Suprapubic skin (tissue), 4 donors: ENCODE data around the gene LPIN1. TPM values are rescaled to one million over a fixed set of nuclear protein-coding genes. Genes with fewer than 3 reads are reported as not detected.

Experiments
- DNase-seq, 2 donors: peaks; one replicate each; pipeline ENCODE4 v3.0.0-alpha.2; 2019; ENCODE audit warnings: low spot score in 2 of 2
- H3K27ac ChIP-seq: fragments of 200-600 bp; sonication (generic); one replicate; pipeline ENCODE4 v1.5.1; 2019
- H3K27me3 ChIP-seq: fragments of 200-600 bp; sonication (generic); one replicate; pipeline ENCODE4 v1.5.1; 2019
- H3K36me3 ChIP-seq: fragments of 200-600 bp; sonication (generic); one replicate; pipeline ENCODE4 v1.5.1; 2019
- H3K4me1 ChIP-seq: fragments of 200-600 bp; sonication (generic); one replicate; pipeline ENCODE4 v1.5.1; 2019
- H3K4me3 ChIP-seq: fragments of 200-600 bp; sonication (generic); one replicate; pipeline ENCODE4 v1.5.1; 2019; ENCODE audit warnings: mild to moderate bottlenecking
- H3K9me3 ChIP-seq: fragments of 200-600 bp; sonication (generic); one replicate; pipeline ENCODE4 v1.5.1; 2019
- EP300 ChIP-seq: sonication (generic); formaldehyde crosslinking; IDR thresholded peaks from one replicate; pipeline ENCODE4 v1.6.1; 2017; ENCODE audit warnings: antibody characterized with exemption
- POLR2A ChIP-seq, 2 donors: fragments of 450-650 bp; IDR thresholded peaks; one replicate each; pipeline ENCODE4 v1.6.1; 2017; ENCODE audit warnings: antibody characterized with exemption in 2 of 2, mild to moderate bottlenecking in 2 of 2, moderate library complexity in 2 of 2
- POLR2AphosphoS5 ChIP-seq, 3 donors: sonication (generic); formaldehyde crosslinking; IDR thresholded peaks; one replicate each; pipeline ENCODE4 v1.6.1; 2017; ENCODE audit warnings: antibody characterized with exemption in 3 of 3
- WGBS: methylation state at CpG from one replicate; pipeline ENCODE4 v1.1.5; 2018; 5-methylcytosine and 5-hydroxymethylcytosine counted together
- total RNA-seq, 4 donors: library from RNA; depleted of rRNA; stranded (reverse); fragments of >200 nt; gene quantifications; one replicate each; pipeline ENCODE4 v1.1.0, GENCODE V29; 2016
- TF ChIP-seq, protein P1 (sequence below), 2 donors: fragments of 200-600 bp in 1 of 2; fragments of 450-650 bp in 1 of 2; sonication (generic) in 1 of 2; IDR thresholded peaks; one replicate each; pipeline ENCODE4 v1.5.1; 2016 to 2019; ENCODE audit warnings: antibody characterized with exemption in 2 of 2, mild to moderate bottlenecking in 1 of 2, moderate library complexity in 1 of 2

LPIN1 gene
- total RNA-seq, 4 donors from 2014 or later, result 25.9 to 71.9 (median 52.5) TPM

GRCh38 chr2:11850082-11850481 lies 103.7 kb downstream of the LPIN1 start:
- H3K4me3 ChIP-seq, result no peak overlapping the region
- H3K27me3 ChIP-seq, result no peaks in the 10 kb centered on the region
- no peak overlapping the region for H3K27ac ChIP-seq
- 82% methylated on average over 3 of the region's 17 CpGs for WGBS
- H3K4me1 ChIP-seq, result no peaks in the 10 kb centered on the region
- DNase-seq, result peak in 1 of 2 donors; percentile 69
- no peak for TF ChIP-seq POLR2AphosphoS5 (IDR thresholded peaks at IDR 0.05)
- TF ChIP-seq, protein P1, sequence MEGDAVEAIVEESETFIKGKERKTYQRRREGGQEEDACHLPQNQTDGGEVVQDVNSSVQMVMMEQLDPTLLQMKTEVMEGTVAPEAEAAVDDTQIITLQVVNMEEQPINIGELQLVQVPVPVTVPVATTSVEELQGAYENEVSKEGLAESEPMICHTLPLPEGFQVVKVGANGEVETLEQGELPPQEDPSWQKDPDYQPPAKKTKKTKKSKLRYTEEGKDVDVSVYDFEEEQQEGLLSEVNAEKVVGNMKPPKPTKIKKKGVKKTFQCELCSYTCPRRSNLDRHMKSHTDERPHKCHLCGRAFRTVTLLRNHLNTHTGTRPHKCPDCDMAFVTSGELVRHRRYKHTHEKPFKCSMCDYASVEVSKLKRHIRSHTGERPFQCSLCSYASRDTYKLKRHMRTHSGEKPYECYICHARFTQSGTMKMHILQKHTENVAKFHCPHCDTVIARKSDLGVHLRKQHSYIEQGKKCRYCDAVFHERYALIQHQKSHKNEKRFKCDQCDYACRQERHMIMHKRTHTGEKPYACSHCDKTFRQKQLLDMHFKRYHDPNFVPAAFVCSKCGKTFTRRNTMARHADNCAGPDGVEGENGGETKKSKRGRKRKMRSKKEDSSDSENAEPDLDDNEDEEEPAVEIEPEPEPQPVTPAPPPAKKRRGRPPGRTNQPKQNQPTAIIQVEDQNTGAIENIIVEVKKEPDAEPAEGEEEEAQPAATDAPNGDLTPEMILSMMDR (IDR thresholded peaks at IDR 0.05), result no peak
- no peaks in the 10 kb centered on the region for H3K9me3 ChIP-seq
- no peaks in the 10 kb centered on the region for H3K36me3 ChIP-seq

DNA sequence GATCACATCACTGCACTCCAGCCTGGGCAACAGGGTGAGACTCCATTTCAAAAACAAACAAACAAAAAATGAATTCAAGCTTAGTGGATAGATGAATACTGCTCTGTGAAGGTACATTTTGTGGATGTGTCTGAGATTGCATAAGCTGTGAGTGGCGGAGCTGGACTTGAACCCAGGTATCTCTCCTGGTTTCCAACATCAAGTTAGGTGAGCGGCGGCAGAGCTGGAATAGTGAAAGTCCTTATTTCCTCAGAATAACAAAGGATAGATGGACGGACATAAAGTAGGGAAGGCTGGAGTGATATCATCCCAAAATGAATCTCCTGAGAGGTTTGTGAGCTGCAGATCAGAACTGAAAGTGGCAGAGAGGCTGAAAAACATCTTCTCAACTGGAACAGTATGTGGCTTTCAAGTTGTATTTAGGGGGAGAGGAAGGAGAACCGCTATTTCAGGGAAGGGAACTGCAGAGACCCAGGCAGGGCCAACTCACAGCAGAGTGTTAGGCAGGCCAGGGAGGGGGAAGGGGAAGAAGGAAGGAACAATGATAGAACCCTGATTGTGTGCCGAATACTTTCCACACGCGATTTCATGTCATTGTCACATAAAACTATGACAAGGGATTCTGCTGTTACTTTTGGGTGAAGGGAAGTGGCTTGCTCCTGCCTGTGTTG lies 106.2 kb downstream of the LPIN1 start:
- Histone ChIP-seq H3K4me1 (no peaks in the 10 kb centered on the region), H3K9me3 (no peaks in the 10 kb centered on the region), H3K27ac (no peak overlapping the region), H3K36me3 (no peaks in the 10 kb centered on the region), H3K4me3 (no peak overlapping the region), H3K27me3 (no peaks in the 10 kb centered on the region)
- 86% methylated on average over 8 of the region's 8 CpGs for WGBS
- TF ChIP-seq, protein P1 (IDR thresholded peaks at IDR 0.05), result no peak
- TF ChIP-seq EP300 (no peak), POLR2A (IDR thresholded peaks at IDR 0.05) (no peak), POLR2AphosphoS5 (IDR thresholded peaks at IDR 0.05) (no peak)
- DNase-seq, result peak in 1 of 2 donors; percentile 3

DNA sequence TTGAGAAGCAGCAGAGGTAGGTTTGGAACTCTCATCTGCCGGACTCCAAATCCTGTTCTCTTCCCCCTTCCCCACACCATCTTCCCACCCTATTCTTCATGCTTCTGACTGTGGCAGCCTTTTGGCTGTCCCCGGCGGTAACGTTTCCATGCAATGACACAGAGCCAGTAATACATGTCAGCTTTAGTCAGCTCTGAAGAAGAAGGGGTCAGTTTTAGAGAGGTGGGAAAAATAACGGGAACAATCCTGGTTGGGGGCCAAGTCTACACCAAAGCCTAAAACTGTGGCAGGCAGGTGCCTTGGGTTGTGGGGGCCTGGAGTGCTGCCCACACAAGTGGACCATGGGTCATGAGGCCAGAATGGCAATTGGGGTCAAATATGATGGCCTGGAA lies 106.8 kb downstream of the LPIN1 start:
- 77% methylated on average over 5 of the region's 5 CpGs for WGBS
- TF ChIP-seq, protein P1 (IDR thresholded peaks at IDR 0.05), result no peak
- TF ChIP-seq POLR2AphosphoS5 (IDR thresholded peaks at IDR 0.05) (no peak), EP300 (no peak), POLR2A (IDR thresholded peaks at IDR 0.05) (no peak)
- H3K4me1 ChIP-seq, result no peaks in the 10 kb centered on the region
- DNase-seq, result no peak
- H3K27ac ChIP-seq, result no peak overlapping the region
- H3K4me3 ChIP-seq, result no peak overlapping the region
- no peaks in the 10 kb centered on the region for H3K36me3 ChIP-seq
- H3K27me3 ChIP-seq, result no peaks in the 10 kb centered on the region
- H3K9me3 ChIP-seq, result no peaks in the 10 kb centered on the region

DNA sequence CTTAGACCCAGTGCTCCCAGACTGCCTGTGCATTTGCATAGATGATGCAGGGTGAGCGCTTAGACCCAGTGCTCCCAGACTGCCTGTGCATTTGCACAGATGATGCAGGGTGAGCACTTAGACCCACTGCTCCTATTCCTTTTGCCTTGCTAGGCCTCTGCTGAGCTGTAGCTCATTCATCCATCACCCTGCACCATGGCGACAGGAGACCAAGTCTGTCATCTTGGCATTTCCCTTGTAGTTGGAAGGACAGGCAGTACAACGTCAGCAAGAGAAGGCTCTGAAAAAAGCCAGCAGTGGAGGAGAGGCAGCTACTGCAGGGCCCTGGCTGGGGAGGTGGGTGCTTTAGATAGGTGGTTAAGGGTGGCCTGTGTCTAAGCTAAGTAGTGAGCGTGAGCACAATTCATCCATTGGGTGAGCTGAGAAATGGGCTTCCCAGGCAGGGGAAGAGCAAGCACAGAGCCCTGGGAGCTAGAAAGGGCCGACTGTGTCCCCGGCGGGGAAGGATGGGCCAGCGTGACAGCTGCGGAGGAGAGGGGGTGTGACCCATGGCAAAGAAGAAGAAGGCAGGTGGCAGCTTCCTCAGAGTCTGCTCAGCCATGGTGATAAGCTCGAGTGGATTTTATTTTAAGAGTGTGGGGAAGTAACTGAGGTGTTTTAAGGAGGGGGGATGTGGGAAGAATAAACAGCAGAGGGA lies 108.8 kb downstream of the LPIN1 start:
- Histone ChIP-seq H3K9me3 (no peaks in the 10 kb centered on the region), H3K36me3 (no peaks in the 10 kb centered on the region), H3K4me1 (no peaks in the 10 kb centered on the region), H3K27ac (no peak overlapping the region), H3K27me3 (no peaks in the 10 kb centered on the region), H3K4me3 (no peak overlapping the region)
- 86% methylated on average over 9 of the region's 10 CpGs for WGBS
- TF ChIP-seq EP300 (no peak), POLR2A (IDR thresholded peaks at IDR 0.05) (no peak), POLR2AphosphoS5 (IDR thresholded peaks at IDR 0.05) (no peak)
- TF ChIP-seq, protein P1 (IDR thresholded peaks at IDR 0.05), result no peak
- no peak for DNase-seq

- Histone ChIP-seq H3K27me3 (no peaks in the 10 kb centered on the region), H3K4me1 (no peaks in the 10 kb centered on the region), H3K36me3 (no peaks in the 10 kb centered on the region), H3K4me3 (no peak overlapping the region), H3K9me3 (no peaks in the 10 kb centered on the region), H3K27ac (no peak overlapping the region)
- TF ChIP-seq POLR2AphosphoS5 (IDR thresholded peaks at IDR 0.05), result no peak
- TF ChIP-seq, protein P1 (IDR thresholded peaks at IDR 0.05), result no peak
- TF ChIP-seq POLR2A (IDR thresholded peaks at IDR 0.05), result no peak
- TF ChIP-seq EP300, result no peak
- no peak for DNase-seq
- WGBS, result 72% methylated on average over 5 of the region's 5 CpGs
Observed at GRCh38 chr2:11856095-11856494, 109.7 kb downstream of the LPIN1 start.
